HepG2 (cell line): ENCODE data around the gene SETD1A. TPM values are rescaled to one million over a fixed set of nuclear protein-coding genes. Genes with fewer than 3 reads are reported as not detected.

Experiments
- ASH2L ChIP-seq: fragments of 300-600, 200-600 bp; sonication (generic); IDR thresholded peaks from 2 replicates; pipeline ENCODE4 v1.7.0; 2017; ENCODE audit warnings: low read depth, mild to moderate bottlenecking, moderate library complexity, mixed read lengths, low read length; ENCODE audit not compliant: insufficient read length
- DPF2 ChIP-seq: sonication (generic); formaldehyde crosslinking; IDR thresholded peaks from 2 replicates; pipeline ENCODE4 v1.4.0; 2020; ENCODE audit warnings: mild to moderate bottlenecking, low read depth, missing genetic modification reagents, borderline replicate concordance
- ERF ChIP-seq: IDR thresholded peaks from 2 replicates; pipeline ENCODE4 v1.6.1; 2018; ENCODE audit warnings: missing biosample characterization, missing genetic modification reagents
- FOSL2 ChIP-seq: sonication (generic); formaldehyde crosslinking; IDR thresholded peaks from 2 replicates; pipeline ENCODE4 v1.4.0; 2020; ENCODE audit warnings: missing genetic modification reagents
- HOXA3 ChIP-seq: sonication (generic); formaldehyde crosslinking; IDR thresholded peaks from 2 replicates; pipeline ENCODE4 v1.5.0; 2020; ENCODE audit warnings: missing genetic modification reagents
- HOXA5 ChIP-seq: sonication (generic); formaldehyde crosslinking; IDR thresholded peaks from 2 replicates; pipeline ENCODE4 v1.4.0; 2020; ENCODE audit warnings: missing genetic modification reagents
- KAT8 ChIP-seq: IDR thresholded peaks from 2 replicates; pipeline ENCODE4 v1.6.1; 2016; ENCODE audit warnings: missing genetic modification reagents, missing compliant biosample characterization
- KDM1A ChIP-seq: IDR thresholded peaks from 2 replicates; pipeline ENCODE4 v1.6.1; 2016; ENCODE audit warnings: missing compliant biosample characterization
- KLF11 ChIP-seq: IDR thresholded peaks from 2 replicates; pipeline ENCODE4 v1.6.1; 2016; ENCODE audit warnings: missing compliant biosample characterization
- MIER3 ChIP-seq: IDR thresholded peaks from 2 replicates; pipeline ENCODE4 v1.6.1; 2016; ENCODE audit warnings: missing compliant biosample characterization, borderline replicate concordance
- MNT ChIP-seq: fragments of 450-650 bp; IDR thresholded peaks from 2 replicates; pipeline ENCODE4 v1.6.1; 2016
- NCOA2 ChIP-seq: sonication (generic); formaldehyde crosslinking; IDR thresholded peaks from 2 replicates; pipeline ENCODE4 v1.8.0; 2022; ENCODE audit warnings: inconsistent platforms
- RFXANK ChIP-seq: IDR thresholded peaks from 2 replicates; pipeline ENCODE4 v1.6.1; 2016
- RNF2 ChIP-seq: fragments of 450-650 bp; conservative IDR thresholded peaks from 2 replicates; pipeline ENCODE4 v1.6.1; 2016; ENCODE audit warnings: low read depth
- SP5 ChIP-seq: IDR thresholded peaks from 2 replicates; pipeline ENCODE4 v1.6.1; 2016; ENCODE audit warnings: low read depth, borderline replicate concordance
- TBX2 ChIP-seq: sonication (generic); formaldehyde crosslinking; IDR thresholded peaks from 2 replicates; pipeline ENCODE4 v1.5.0; 2020; ENCODE audit warnings: missing genetic modification reagents, mild to moderate bottlenecking, borderline replicate concordance
- ZNF205 ChIP-seq: IDR thresholded peaks from 2 replicates; pipeline ENCODE4 v1.6.1; 2018; ENCODE audit warnings: missing biosample characterization, missing genetic modification reagents
- ZNF224 ChIP-seq: sonication (generic); formaldehyde crosslinking; IDR thresholded peaks from 2 replicates; pipeline ENCODE4 v1.5.0; 2020; ENCODE audit warnings: mild to moderate bottlenecking, missing genetic modification reagents
- ZNF430 ChIP-seq: sonication (generic); formaldehyde crosslinking; IDR thresholded peaks from 2 replicates; pipeline ENCODE4 v1.9.0; 2021; ENCODE audit warnings: mild to moderate bottlenecking, missing genetic modification reagents
- ZNF709 ChIP-seq: sonication (generic); formaldehyde crosslinking; IDR thresholded peaks from 2 replicates; pipeline ENCODE4 v1.5.0; 2020; ENCODE audit warnings: mild to moderate bottlenecking, missing genetic modification reagents
- ZNF776 ChIP-seq: sonication (generic); formaldehyde crosslinking; IDR thresholded peaks from 2 replicates; pipeline ENCODE4 v1.4.0; 2020; ENCODE audit warnings: mild to moderate bottlenecking, missing genetic modification reagents
- ZZZ3 ChIP-seq: sonication (generic); formaldehyde crosslinking; IDR thresholded peaks from 2 replicates; pipeline ENCODE4 v1.4.0; 2020; ENCODE audit warnings: missing genetic modification reagents, mild to moderate bottlenecking, borderline replicate concordance
- polyA plus RNA-seq, 8 experiments: library from polyadenylated mRNA; depleted of rRNA in 3 of 8; stranded (reverse) in 7 of 8; unstranded in 1 of 8; fragments of >200 nt; fragmentation: Illumina TruSeq in 4 of 8; extraction: Trizol in 4 of 8; gene quantifications; 2 replicates each; pipeline versions ENCODE4 v1.2.1 to v1.2.3, GENCODE V29; 2011 to 2016; ENCODE audit warnings: low read depth in 4 of 8, missing spikeins in 1 of 8, mixed read lengths in 1 of 8; ENCODE audit not compliant: insufficient read depth in 1 of 8
- total RNA-seq, 5 experiments: library from RNA; depleted of rRNA; stranded (reverse); fragments of >200 nt; fragmentation: Illumina TruSeq; extraction: Trizol; gene quantifications; 2 replicates each; pipeline ENCODE4 v1.2.3, GENCODE V29; 2016; ENCODE audit warnings: low read depth in 1 of 5
- TF ChIP-seq, protein P1 (sequence below): sonication (generic); formaldehyde crosslinking; IDR thresholded peaks from 2 replicates; pipeline ENCODE4 v1.4.0; 2020; ENCODE audit warnings: mild to moderate bottlenecking, missing genetic modification reagents
- TF ChIP-seq, protein P2 (sequence below): sonication (generic); formaldehyde crosslinking; IDR thresholded peaks from 2 replicates; pipeline ENCODE4 v1.4.0; 2020; ENCODE audit warnings: missing genetic modification reagents, borderline replicate concordance
- TF ChIP-seq, protein P3 (sequence below): IDR thresholded peaks from 2 replicates; pipeline ENCODE4 v1.6.1; 2012; ENCODE audit warnings: inconsistent platforms

Gene SETD1A
- total and polyA plus RNA-seq, 2 of the 13 experiments (the other 11 are each of a cell fraction or from before 2014, with no cell fraction given) = 3.8 to 5.6 TPM

DNA sequence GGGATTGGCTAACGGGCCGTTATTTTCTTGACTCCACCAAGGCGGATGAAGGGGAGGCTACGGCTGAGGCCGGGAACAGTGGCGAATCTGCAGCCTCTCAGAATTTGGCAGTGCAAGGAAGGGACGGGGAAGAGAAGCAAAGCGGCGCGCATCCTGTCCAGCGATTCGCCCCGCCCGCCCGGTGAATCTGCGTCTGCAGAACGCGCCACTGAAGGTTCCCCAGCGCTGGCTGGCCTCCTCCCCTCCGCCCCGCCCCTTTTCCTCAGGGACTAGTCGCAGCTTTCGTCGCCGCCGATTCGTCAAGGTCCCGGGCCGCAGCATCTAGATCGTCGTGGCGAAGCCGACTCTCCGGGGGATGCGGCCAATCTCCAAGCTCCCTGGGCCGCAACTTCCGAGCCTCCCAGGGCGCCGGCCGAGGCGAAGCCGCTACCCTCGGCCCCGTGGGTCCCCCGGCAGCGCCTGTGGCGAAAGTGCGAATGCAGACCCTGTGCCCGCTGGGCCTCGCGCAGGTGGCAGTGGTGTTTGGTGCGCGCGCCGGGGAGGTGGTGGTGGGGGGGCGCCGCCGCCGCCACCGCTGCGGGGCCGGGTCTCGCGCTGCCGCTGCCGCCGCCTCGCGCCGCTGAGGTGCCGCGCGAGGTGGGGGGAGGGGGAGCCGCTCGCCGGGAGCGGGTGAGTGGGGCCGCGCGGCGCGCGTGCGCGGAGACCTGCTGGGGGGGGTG is at the start of gene SETD1A (continued):
- TF ChIP-seq RNF2 = peak; percentile 79; the same call in 1 of the 2 replicates
- peak; percentile 85 for TF ChIP-seq KLF11 (CRISPR knock-in tag)
- TF ChIP-seq ZNF205 = peak; percentile 32; the same call in 1 of the 2 replicates
- TF ChIP-seq TBX2 (CRISPR knock-in tag) = peak; percentile 76; the same call in 1 of the 2 replicates
- peak; percentile 58 for TF ChIP-seq MNT
- peak; percentile 97 for TF ChIP-seq SP5 (CRISPR knock-in tag)
- peak; percentile 93 for TF ChIP-seq HOXA5
- TF ChIP-seq NCOA2 (CRISPR knock-in tag) = 0 out of 2 replicates have a peak, but pooled peaks have one; percentile 29
- TF ChIP-seq ZNF430 (CRISPR knock-in tag) = peak; percentile 89
- TF ChIP-seq ZNF776 (CRISPR knock-in tag) = peak; percentile 46
- TF ChIP-seq, protein P1, sequence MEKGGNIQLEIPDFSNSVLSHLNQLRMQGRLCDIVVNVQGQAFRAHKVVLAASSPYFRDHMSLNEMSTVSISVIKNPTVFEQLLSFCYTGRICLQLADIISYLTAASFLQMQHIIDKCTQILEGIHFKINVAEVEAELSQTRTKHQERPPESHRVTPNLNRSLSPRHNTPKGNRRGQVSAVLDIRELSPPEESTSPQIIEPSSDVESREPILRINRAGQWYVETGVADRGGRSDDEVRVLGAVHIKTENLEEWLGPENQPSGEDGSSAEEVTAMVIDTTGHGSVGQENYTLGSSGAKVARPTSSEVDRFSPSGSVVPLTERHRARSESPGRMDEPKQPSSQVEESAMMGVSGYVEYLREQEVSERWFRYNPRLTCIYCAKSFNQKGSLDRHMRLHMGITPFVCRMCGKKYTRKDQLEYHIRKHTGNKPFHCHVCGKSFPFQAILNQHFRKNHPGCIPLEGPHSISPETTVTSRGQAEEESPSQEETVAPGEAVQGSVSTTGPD (CRISPR knock-in tag) = peak; percentile 78
- peak; percentile 59 for TF ChIP-seq HOXA3 (CRISPR knock-in tag)
- no peak for TF ChIP-seq DPF2
- TF ChIP-seq KAT8 (CRISPR knock-in tag) = peak; percentile 74
- no peak for TF ChIP-seq MIER3
- TF ChIP-seq, protein P2, sequence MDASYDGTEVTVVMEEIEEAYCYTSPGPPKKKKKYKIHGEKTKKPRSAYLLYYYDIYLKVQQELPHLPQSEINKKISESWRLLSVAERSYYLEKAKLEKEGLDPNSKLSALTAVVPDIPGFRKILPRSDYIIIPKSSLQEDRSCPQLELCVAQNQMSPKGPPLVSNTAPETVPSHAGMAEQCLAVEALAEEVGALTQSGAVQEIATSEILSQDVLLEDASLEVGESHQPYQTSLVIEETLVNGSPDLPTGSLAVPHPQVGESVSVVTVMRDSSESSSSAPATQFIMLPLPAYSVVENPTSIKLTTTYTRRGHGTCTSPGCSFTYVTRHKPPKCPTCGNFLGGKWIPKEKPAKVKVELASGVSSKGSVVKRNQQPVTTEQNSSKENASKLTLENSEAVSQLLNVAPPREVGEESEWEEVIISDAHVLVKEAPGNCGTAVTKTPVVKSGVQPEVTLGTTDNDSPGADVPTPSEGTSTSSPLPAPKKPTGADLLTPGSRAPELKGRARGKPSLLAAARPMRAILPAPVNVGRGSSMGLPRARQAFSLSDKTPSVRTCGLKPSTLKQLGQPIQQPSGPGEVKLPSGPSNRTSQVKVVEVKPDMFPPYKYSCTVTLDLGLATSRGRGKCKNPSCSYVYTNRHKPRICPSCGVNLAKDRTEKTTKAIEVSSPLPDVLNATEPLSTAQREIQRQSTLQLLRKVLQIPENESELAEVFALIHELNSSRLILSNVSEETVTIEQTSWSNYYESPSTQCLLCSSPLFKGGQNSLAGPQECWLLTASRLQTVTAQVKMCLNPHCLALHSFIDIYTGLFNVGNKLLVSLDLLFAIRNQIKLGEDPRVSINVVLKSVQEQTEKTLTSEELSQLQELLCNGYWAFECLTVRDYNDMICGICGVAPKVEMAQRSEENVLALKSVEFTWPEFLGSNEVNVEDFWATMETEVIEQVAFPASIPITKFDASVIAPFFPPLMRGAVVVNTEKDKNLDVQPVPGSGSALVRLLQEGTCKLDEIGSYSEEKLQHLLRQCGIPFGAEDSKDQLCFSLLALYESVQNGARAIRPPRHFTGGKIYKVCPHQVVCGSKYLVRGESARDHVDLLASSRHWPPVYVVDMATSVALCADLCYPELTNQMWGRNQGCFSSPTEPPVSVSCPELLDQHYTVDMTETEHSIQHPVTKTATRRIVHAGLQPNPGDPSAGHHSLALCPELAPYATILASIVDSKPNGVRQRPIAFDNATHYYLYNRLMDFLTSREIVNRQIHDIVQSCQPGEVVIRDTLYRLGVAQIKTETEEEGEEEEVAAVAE (CRISPR knock-in tag) = no peak
- 0 out of 2 replicates have a peak, but pooled peaks have one; percentile 7 for TF ChIP-seq RFXANK (CRISPR knock-in tag)
- peak; percentile 53; the same call in 1 of the 2 replicates for TF ChIP-seq FOSL2 (CRISPR knock-in tag)
- TF ChIP-seq, protein P3, sequence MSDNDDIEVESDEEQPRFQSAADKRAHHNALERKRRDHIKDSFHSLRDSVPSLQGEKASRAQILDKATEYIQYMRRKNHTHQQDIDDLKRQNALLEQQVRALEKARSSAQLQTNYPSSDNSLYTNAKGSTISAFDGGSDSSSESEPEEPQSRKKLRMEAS = peak; percentile 83
- 0 out of 2 replicates have a peak, but pooled peaks have one; percentile 13 for TF ChIP-seq ZNF709 (CRISPR knock-in tag)
- peak; percentile 69 for TF ChIP-seq ERF (CRISPR knock-in tag)
- peak; percentile 99 for TF ChIP-seq ASH2L
- peak; percentile 23; the same call in 1 of the 2 replicates for TF ChIP-seq ZNF224 (CRISPR knock-in tag)
- TF ChIP-seq KDM1A (CRISPR knock-in tag) = 0 out of 2 replicates have a peak, but pooled peaks have one; percentile 11
- TF ChIP-seq ZZZ3 = peak; percentile 63; the same call in 1 of the 2 replicates
